ENCODE results near the gene DCAF4. TPM values are rescaled to one million over a fixed set of nuclear protein-coding genes. Genes with fewer than 3 reads are reported as not detected.
A peak's percentile ranks its signal among the peaks of the same experiment; 100 is the strongest.

DCAF4 gene
- total RNA-seq, 1 experiment from 2014 or later: 19.6 TPM

DNA sequence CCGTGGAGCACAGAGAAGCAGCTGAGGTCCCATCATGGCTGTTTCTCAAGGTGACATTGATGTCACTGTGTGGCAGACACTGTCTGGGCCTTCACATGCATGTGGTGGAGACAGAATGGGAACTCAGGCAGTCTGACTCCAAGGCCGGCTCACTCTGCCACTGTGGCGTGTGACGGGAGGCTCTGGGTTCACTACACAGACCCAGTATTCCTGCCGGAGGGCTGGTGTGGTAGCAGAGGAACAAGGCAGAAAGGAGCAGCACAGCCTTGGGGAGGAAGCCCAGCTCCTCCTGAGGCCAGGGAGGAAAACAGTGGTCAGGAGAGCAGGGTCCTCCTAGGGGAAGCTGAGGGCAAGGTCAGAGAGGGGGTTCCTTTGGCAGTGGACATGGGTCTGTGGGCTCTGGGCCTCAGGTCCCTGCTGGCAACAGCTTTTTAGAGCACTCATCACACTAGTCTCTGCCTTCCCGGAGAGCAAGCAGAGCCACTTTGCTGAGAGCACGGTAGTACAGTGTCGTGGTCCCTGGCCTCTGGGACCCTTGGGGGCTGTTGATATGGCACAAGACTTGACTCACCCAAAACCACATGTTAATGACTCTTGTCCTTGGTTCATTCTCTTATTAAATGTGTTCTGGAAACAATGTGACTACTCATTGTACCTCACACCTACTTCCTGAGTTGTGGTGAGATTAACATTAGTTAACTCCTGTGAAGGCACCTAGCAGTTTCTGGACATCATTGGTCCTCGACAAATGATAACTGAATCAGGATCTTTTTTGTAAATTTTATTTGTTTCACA lies 21.3 kb downstream of the DCAF4 start:
- TF ChIP-seq, protein P1, sequence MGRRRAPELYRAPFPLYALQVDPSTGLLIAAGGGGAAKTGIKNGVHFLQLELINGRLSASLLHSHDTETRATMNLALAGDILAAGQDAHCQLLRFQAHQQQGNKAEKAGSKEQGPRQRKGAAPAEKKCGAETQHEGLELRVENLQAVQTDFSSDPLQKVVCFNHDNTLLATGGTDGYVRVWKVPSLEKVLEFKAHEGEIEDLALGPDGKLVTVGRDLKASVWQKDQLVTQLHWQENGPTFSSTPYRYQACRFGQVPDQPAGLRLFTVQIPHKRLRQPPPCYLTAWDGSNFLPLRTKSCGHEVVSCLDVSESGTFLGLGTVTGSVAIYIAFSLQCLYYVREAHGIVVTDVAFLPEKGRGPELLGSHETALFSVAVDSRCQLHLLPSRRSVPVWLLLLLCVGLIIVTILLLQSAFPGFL (CRISPR knock-in tag; IDR thresholded peaks at IDR 0.05; ENCODE audit: borderline replicate concordance): no peak
- TF ChIP-seq NR3C1 (CRISPR knock-in tag; conservative IDR thresholded peaks at IDR 0.05; ENCODE audit: low read depth) (no peak), GRHL2 (CRISPR knock-in tag; IDR thresholded peaks at IDR 0.05; ENCODE audit: insufficient replicate concordance, severe bottlenecking) (no peak), TP53 (CRISPR knock-in tag; IDR thresholded peaks at IDR 0.05) (no peak), NFYB (CRISPR knock-in tag; conservative IDR thresholded peaks at IDR 0.05; ENCODE audit: low read depth) (no peak), ZNF671 (CRISPR knock-in tag; IDR thresholded peaks at IDR 0.05) (no peak), CDX4 (CRISPR knock-in tag; IDR thresholded peaks at IDR 0.05; ENCODE audit: borderline replicate concordance) (no peak)
- Mint-ChIP-seq H3K27me3 (ENCODE audit: low read depth) (no peaks in the 10 kb centered on the region), H3K36me3 (peaks cover 24% of the 10 kb centered on the region), H3K4me3 (no peak overlapping the region), H3K9me3 (no peaks in the 10 kb centered on the region), H3K4me1 (no peaks in the 10 kb centered on the region), H3K27ac (peak overlapping the region; percentile 65; the same call in 1 of the 2 replicates)
- POLR2A ChIA-PET: no interaction called here
- DNase-seq (ENCODE audit: low spot score) (no peak), ATAC-seq (no peak)
- CTCF ChIA-PET: interaction anchor here (0.6 to 3.1 kb wide), 13 partner anchors 8 to 433 kb away, joined by 3 to 59 read pairs (median 4); partner anchors contain the start of gene DCAF4

GRCh38 chr14:72948481-72949138 lies 22.3 kb downstream of the DCAF4 start:
- TF ChIP-seq SOX15 (CRISPR knock-in tag; IDR thresholded peaks at IDR 0.05): no peak
- no peak for TF ChIP-seq NR3C1 (CRISPR knock-in tag; conservative IDR thresholded peaks at IDR 0.05; ENCODE audit: low read depth)
- TF ChIP-seq, protein P2, sequence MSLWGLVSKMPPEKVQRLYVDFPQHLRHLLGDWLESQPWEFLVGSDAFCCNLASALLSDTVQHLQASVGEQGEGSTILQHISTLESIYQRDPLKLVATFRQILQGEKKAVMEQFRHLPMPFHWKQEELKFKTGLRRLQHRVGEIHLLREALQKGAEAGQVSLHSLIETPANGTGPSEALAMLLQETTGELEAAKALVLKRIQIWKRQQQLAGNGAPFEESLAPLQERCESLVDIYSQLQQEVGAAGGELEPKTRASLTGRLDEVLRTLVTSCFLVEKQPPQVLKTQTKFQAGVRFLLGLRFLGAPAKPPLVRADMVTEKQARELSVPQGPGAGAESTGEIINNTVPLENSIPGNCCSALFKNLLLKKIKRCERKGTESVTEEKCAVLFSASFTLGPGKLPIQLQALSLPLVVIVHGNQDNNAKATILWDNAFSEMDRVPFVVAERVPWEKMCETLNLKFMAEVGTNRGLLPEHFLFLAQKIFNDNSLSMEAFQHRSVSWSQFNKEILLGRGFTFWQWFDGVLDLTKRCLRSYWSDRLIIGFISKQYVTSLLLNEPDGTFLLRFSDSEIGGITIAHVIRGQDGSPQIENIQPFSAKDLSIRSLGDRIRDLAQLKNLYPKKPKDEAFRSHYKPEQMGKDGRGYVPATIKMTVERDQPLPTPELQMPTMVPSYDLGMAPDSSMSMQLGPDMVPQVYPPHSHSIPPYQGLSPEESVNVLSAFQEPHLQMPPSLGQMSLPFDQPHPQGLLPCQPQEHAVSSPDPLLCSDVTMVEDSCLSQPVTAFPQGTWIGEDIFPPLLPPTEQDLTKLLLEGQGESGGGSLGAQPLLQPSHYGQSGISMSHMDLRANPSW (CRISPR knock-in tag; conservative IDR thresholded peaks at IDR 0.05; ENCODE audit: low read depth): no peak
- TF ChIP-seq, protein P3, sequence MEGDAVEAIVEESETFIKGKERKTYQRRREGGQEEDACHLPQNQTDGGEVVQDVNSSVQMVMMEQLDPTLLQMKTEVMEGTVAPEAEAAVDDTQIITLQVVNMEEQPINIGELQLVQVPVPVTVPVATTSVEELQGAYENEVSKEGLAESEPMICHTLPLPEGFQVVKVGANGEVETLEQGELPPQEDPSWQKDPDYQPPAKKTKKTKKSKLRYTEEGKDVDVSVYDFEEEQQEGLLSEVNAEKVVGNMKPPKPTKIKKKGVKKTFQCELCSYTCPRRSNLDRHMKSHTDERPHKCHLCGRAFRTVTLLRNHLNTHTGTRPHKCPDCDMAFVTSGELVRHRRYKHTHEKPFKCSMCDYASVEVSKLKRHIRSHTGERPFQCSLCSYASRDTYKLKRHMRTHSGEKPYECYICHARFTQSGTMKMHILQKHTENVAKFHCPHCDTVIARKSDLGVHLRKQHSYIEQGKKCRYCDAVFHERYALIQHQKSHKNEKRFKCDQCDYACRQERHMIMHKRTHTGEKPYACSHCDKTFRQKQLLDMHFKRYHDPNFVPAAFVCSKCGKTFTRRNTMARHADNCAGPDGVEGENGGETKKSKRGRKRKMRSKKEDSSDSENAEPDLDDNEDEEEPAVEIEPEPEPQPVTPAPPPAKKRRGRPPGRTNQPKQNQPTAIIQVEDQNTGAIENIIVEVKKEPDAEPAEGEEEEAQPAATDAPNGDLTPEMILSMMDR (IDR thresholded peaks at IDR 0.05): peak; percentile 79
- TF ChIP-seq ZNF512 (CRISPR knock-in tag; IDR thresholded peaks at IDR 0.05; ENCODE audit: borderline replicate concordance): no peak
- no peak for TF ChIP-seq AR (CRISPR knock-in tag; IDR thresholded peaks at IDR 0.05)
- TF ChIP-seq ZNF416 (CRISPR knock-in tag; IDR thresholded peaks at IDR 0.05): no peak
- POLR2A ChIA-PET: interaction anchor here (0.6 kb wide), 1 partner anchor 20 kb away, joined by 4 read pairs; no protein-coding TSS in a partner anchor
- DNase-seq (ENCODE audit: low spot score) (peak; percentile 82), ATAC-seq (peak; percentile 51)
- Mint-ChIP-seq H3K4me3 (no peak overlapping the region), H3K36me3 (peaks cover 16% of the 10 kb centered on the region), H3K27me3 (ENCODE audit: low read depth) (no peaks in the 10 kb centered on the region), H3K9me3 (no peaks in the 10 kb centered on the region), H3K27ac (no peak overlapping the region), H3K4me1 (no peaks in the 10 kb centered on the region)
- CTCF ChIA-PET: interaction anchor here (0.5 to 3.1 kb wide), 43 partner anchors 9 to 693 kb away, joined by 3 to 59 read pairs (median 4); partner anchors contain the start of genes DCAF4, DPF3, RBM25 and ZFYVE1

Measured in WTC11 (cell line).